Left cardiac atrium (tissue), 4 donors: ENCODE measurements around the gene LSM3. TPM values are rescaled to one million over a fixed set of nuclear protein-coding genes. Genes with fewer than 3 reads are reported as not detected.
A peak's percentile ranks its signal among the peaks of the same experiment; 100 is the strongest.

Source experiments
- ATAC-seq, 2 donors: fragments of 200-7000 bp; cut with Tn5 transposase; one replicate each; pipeline ENCODE4 v1.9.1; 2020; ENCODE audit warnings: mild to moderate bottlenecking in 2 of 2, moderate library complexity in 2 of 2
- DNase-seq: peaks from one replicate; pipeline ENCODE4 v3.0.0-alpha.2; 2020
- intact Hi-C, 2 donors: fragments of 100-400 bp; cut with DNase I; formaldehyde crosslinking; loops; one replicate each; pipeline versions ENCODE4 v1.14.1 to v1.15.1; 2022 to 2023
- total RNA-seq, 2 donors: library from RNA; stranded (reverse); fragmentation: NEBNext Ultra II Directional; extraction: Animal tissue kit (Norgen Biotek cat#: 25700); gene quantifications; one replicate each; pipeline ENCODE4 v1.2.1, GENCODE V29; 2021
- donor health status: DM: no; HTN: yes; CAD: no.
- donor health status: DM: no; HTN: yes; CAD: no; lungs with severe emphysema.
- donor health status: DM: yes; HTN: yes; CAD: no.
- donor health status: Dilated cardiomyopathy.

The LSM3 gene
- total RNA-seq, 2 donors from 2014 or later, result 15.8 to 17.5 TPM

GRCh38 chr3:14245822-14246221 is 67.2 kb downstream of the LSM3 start:
- intact Hi-C loops, result no loop called here
- ATAC-seq (no peak), DNase-seq (no peak)

GRCh38 chr3:14246414-14246813 is 67.8 kb downstream of the LSM3 start:
- ATAC-seq, result no peak
- intact Hi-C loops, result no loop called here
- DNase-seq, result no peak

GRCh38 chr3:14248477-14248848 is 69.8 kb downstream of the LSM3 start:
- no peak for ATAC-seq
- intact Hi-C loops, result no loop called here

GRCh38 chr3:14248849-14249523 is 70.4 kb downstream of the LSM3 start:
- DNase-seq, result no peak
- intact Hi-C loops, result no loop called here
- peak in 1 of 2 donors; percentile 71 for ATAC-seq

More at GRCh38 chr3:14248477-14248848, 69.8 kb downstream of the LSM3 start:
- DNase-seq, result no peak

Other genes with a start within 250 kb of the LSM3 start
- gene CHCHD4, start 53.9 kb upstream of the LSM3 start, total RNA-seq, result 10 to 100 TPM; 21.8 to 25.9 TPM
- 10 to 100 TPM; 50.1 to 95.3 TPM for gene TMEM43, start 53.8 kb upstream of the LSM3 start, total RNA-seq
- gene XPC, start 216 bp upstream of the LSM3 start, total RNA-seq, result 10 to 100 TPM; 10.6 to 15.0 TPM
- gene SLC6A6, start 223.8 kb downstream of the LSM3 start, total RNA-seq, result 100 to 1,000 TPM in 1 of 2 donors, 10 to 100 TPM in 1; 24.4 to 180 TPM